ENCODE data around the gene RAPGEF1. TPM values are rescaled to one million over a fixed set of nuclear protein-coding genes. Genes with fewer than 3 reads are reported as not detected.

RAPGEF1 gene
- polyA plus RNA-seq, 1 donor from 2014 or later: 23.6 TPM

DNA sequence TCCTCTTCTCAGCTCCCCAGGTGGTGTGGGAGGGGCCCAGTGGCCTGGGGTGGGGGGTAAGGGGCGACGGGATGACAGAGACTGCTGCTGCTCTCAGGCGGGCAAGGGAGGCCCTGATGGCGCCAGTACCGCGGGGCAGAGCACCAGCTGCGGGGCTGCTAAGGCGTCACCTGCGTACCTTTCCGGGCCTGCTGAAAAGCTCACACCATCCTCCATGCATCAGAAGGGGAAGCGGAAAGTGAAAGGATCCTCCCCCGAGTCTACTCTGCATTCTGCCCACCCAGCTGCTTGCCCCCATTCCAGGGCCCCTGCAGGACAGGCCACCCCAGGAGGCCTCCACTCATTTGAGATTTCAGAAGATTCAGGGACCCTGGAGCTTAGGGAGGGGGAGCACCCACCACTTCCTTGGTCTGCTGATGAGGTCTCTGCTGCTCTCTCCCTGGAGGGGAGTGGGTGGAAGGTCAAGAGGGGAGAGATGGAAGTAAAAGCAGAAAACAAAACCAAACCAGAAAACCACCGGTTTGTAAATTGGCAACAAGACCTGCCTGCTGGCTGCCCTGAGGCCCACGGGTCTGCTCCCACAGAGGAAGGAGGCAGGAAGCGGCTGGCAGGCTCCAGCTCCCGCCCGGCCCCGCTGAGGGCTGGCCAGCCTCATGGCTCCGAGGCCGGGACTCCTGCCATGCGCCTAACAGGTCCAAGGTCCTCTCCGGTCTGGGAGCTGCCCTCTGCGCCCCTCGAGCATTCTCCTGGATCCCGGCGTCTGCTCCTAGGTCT, 161.0 kb downstream of the RAPGEF1 start:
- no peaks in the 10 kb centered on the region for H3K9me2 ChIP-seq (ENCODE audit: insufficient read depth, low read length)
- H3K27ac ChIP-seq (ENCODE audit: low read length): no peak overlapping the region
- no peaks in the 10 kb centered on the region for H3F3A ChIP-seq (ENCODE audit: insufficient read depth, low read length, poor library complexity, severe bottlenecking)
- H3K4me3 ChIP-seq (ENCODE audit: low read length): no peak overlapping the region
- no peak overlapping the region for H3K4me2 ChIP-seq (ENCODE audit: low read length)
- no peak overlapping the region for H3K9ac ChIP-seq (ENCODE audit: low read length)
- no peaks in the 10 kb centered on the region for H3K9me3 ChIP-seq (ENCODE audit: low read length)
- TF ChIP-seq EP300 (conservative IDR thresholded peaks at IDR 0.05; ENCODE audit: poor library complexity, severe bottlenecking) (no peak), POLR2AphosphoS5 (IDR thresholded peaks at IDR 0.05) (no peak), MXI1 (conservative IDR thresholded peaks at IDR 0.05; ENCODE audit: poor library complexity, severe bottlenecking) (no peak), TAF1 (IDR thresholded peaks at IDR 0.05; ENCODE audit: low read depth) (no peak), EZH2 (IDR thresholded peaks at IDR 0.05; ENCODE audit: borderline replicate concordance, insufficient read depth, low read length, poor library complexity, severe bottlenecking) (no peak), CTCF (IDR thresholded peaks at IDR 0.05; ENCODE audit: poor library complexity, severe bottlenecking) (no peak), REST (IDR thresholded peaks at IDR 0.05; ENCODE audit: borderline replicate concordance) (no peak), RAD21 (conservative IDR thresholded peaks at IDR 0.05) (no peak), SMC3 (conservative IDR thresholded peaks at IDR 0.05; ENCODE audit: poor library complexity) (no peak)
- no peaks in the 10 kb centered on the region for H3K36me3 ChIP-seq (ENCODE audit: insufficient read depth, low read length)
- no peak overlapping the region for H2AFZ ChIP-seq (ENCODE audit: low read depth, low read length)
- no peaks in the 10 kb centered on the region for H3K27me3 ChIP-seq (ENCODE audit: insufficient read depth, low read depth, low read length)
- H3K79me2 ChIP-seq (replicated peaks; ENCODE audit: insufficient read depth, low read length): no peaks in the 10 kb centered on the region
- H4K20me1 ChIP-seq (ENCODE audit: insufficient read depth): no peaks in the 10 kb centered on the region

GRCh38 chr9:131578021-131578420, 161.9 kb downstream of the RAPGEF1 start:
- TF ChIP-seq TAF1 (IDR thresholded peaks at IDR 0.05; ENCODE audit: low read depth): no peak
- TF ChIP-seq RAD21 (conservative IDR thresholded peaks at IDR 0.05): no peak
- TF ChIP-seq EZH2 (IDR thresholded peaks at IDR 0.05; ENCODE audit: borderline replicate concordance, insufficient read depth, low read length, poor library complexity, severe bottlenecking): no peak
- no peak for TF ChIP-seq EP300 (conservative IDR thresholded peaks at IDR 0.05; ENCODE audit: poor library complexity, severe bottlenecking)
- no peak for TF ChIP-seq POLR2AphosphoS5 (IDR thresholded peaks at IDR 0.05)
- no peak for TF ChIP-seq REST (IDR thresholded peaks at IDR 0.05; ENCODE audit: borderline replicate concordance)
- TF ChIP-seq MXI1 (conservative IDR thresholded peaks at IDR 0.05; ENCODE audit: poor library complexity, severe bottlenecking): no peak
- TF ChIP-seq SMC3 (conservative IDR thresholded peaks at IDR 0.05; ENCODE audit: poor library complexity): no peak
- TF ChIP-seq CTCF (IDR thresholded peaks at IDR 0.05; ENCODE audit: poor library complexity, severe bottlenecking): no peak
- H2AFZ ChIP-seq (ENCODE audit: low read depth, low read length): no peak overlapping the region
- no peaks in the 10 kb centered on the region for H3F3A ChIP-seq (ENCODE audit: insufficient read depth, low read length, poor library complexity, severe bottlenecking)
- H4K20me1 ChIP-seq (ENCODE audit: insufficient read depth): no peaks in the 10 kb centered on the region
- H3K4me2 ChIP-seq (ENCODE audit: low read length): no peak overlapping the region
- H3K9me2 ChIP-seq (ENCODE audit: insufficient read depth, low read length): no peaks in the 10 kb centered on the region
- H3K27me3 ChIP-seq (ENCODE audit: insufficient read depth, low read depth, low read length): no peaks in the 10 kb centered on the region
- no peaks in the 10 kb centered on the region for H3K36me3 ChIP-seq (ENCODE audit: insufficient read depth, low read length)
- no peak overlapping the region for H3K9ac ChIP-seq (ENCODE audit: low read length)
- no peaks in the 10 kb centered on the region for H3K79me2 ChIP-seq (replicated peaks; ENCODE audit: insufficient read depth, low read length)
- H3K27ac ChIP-seq (ENCODE audit: low read length): no peak overlapping the region
- H3K9me3 ChIP-seq (ENCODE audit: low read length): no peaks in the 10 kb centered on the region
- H3K4me3 ChIP-seq (ENCODE audit: low read length): no peak overlapping the region
